AG08396 (cell line): ENCODE measurements around the gene MYL3.

Experiments
- DNase-seq: peaks from one replicate; pipeline ENCODE4 v3.0.0; 2012; ENCODE audit warnings: low spot score, mixed read lengths

MYL3 gene

GRCh38 chr3:46865031-46865507 is 1.8 kb upstream of the MYL3 start:
- DNase-seq, result no peak

- DNase-seq, result no peak
Observed at GRCh38 chr3:46864061-46864881, 1.0 kb upstream of the MYL3 start.

GRCh38 chr3:46862369-46863025 is 747 bp downstream of the MYL3 start:
- no peak for DNase-seq

- DNase-seq, result no peak
Observed at GRCh38 chr3:46861605-46862368, 1.5 kb downstream of the MYL3 start.

- no peak for DNase-seq
Observed at GRCh38 chr3:46860810-46861604, 2.2 kb downstream of the MYL3 start.

GRCh38 chr3:46860017-46860809 is 3.0 kb downstream of the MYL3 start:
- no peak for DNase-seq

- DNase-seq, result no peak
Observed at GRCh38 chr3:46859001-46859710, 4.1 kb downstream of the MYL3 start.

GRCh38 chr3:46858456-46858855 is 4.8 kb downstream of the MYL3 start:
- DNase-seq, result no peak

- DNase-seq, result no peak
Observed at GRCh38 chr3:46857485-46858341, 5.5 kb downstream of the MYL3 start.

GRCh38 chr3:46856576-46857471 is 6.4 kb downstream of the MYL3 start:
- no peak for DNase-seq

- DNase-seq, result no peak
Observed at GRCh38 chr3:46854555-46854991, 8.7 kb downstream of the MYL3 start.

GRCh38 chr3:46853441-46854415 is 9.5 kb downstream of the MYL3 start:
- DNase-seq, result no peak

GRCh38 chr3:46852839-46853355 is 10.3 kb downstream of the MYL3 start:
- DNase-seq, result no peak

- no peak for DNase-seq
Observed at GRCh38 chr3:46852334-46852720, 10.9 kb downstream of the MYL3 start.

- DNase-seq, result no peak
Observed at GRCh38 chr3:46851364-46852333, 11.6 kb downstream of the MYL3 start.

- no peak for DNase-seq
Observed at GRCh38 chr3:46850468-46850779, 12.8 kb downstream of the MYL3 start.
